Peyer's patch (tissue), 4 donors: ENCODE results near the gene WDR44. TPM values are rescaled to one million over a fixed set of nuclear protein-coding genes. Genes with fewer than 3 reads are reported as not detected.

Source experiments
- DNase-seq, 3 donors: peaks; one replicate each; pipeline ENCODE4 v3.0.0-alpha.2; 2017 to 2019
- H3K27ac ChIP-seq, 4 donors: fragments of 200-600 bp; sonication (generic); one replicate each; pipeline ENCODE4 v1.5.1; 2016 to 2019
- H3K27me3 ChIP-seq, 2 donors: fragments of 200-600 bp; sonication (generic); one replicate each; pipeline ENCODE4 v1.5.1; 2019
- H3K36me3 ChIP-seq, 3 donors: fragments of 200-600 bp; sonication (generic); one replicate each; pipeline ENCODE4 v1.5.1; 2016 to 2019
- H3K4me1 ChIP-seq, 4 donors: fragments of 200-600 bp; sonication (generic); one replicate each; pipeline ENCODE4 v1.5.1; 2016 to 2019
- H3K4me3 ChIP-seq, 4 donors: fragments of 200-600 bp; sonication (generic); 1 replicate in 3 of 4; 2 replicates in 1 of 4; pipeline ENCODE4 v1.5.1; 2016 to 2019; ENCODE audit warnings: mild to moderate bottlenecking in 1 of 4
- H3K9me3 ChIP-seq, 4 donors: fragments of 200-600 bp; sonication (generic); one replicate each; pipeline ENCODE4 v1.5.1; 2016 to 2019; ENCODE audit warnings: mild to moderate bottlenecking in 1 of 4
- POLR2A ChIP-seq, 2 donors: fragments of 450-650 bp; IDR thresholded peaks; one replicate each; pipeline ENCODE4 v1.5.1; 2017; ENCODE audit warnings: antibody characterized with exemption in 2 of 2, mild to moderate bottlenecking in 2 of 2, moderate library complexity in 2 of 2
- total RNA-seq, 4 donors: library from RNA; depleted of rRNA; stranded (reverse); fragments of >200 nt; gene quantifications; one replicate each; pipeline ENCODE4 v1.1.0, GENCODE V29; 2016
- TF ChIP-seq, protein P1 (sequence below), 6 experiments: fragments of 450-650 bp in 4 of 6; fragments of 200-600 bp in 2 of 6; sonication (generic) in 1 of 6; IDR thresholded peaks; one replicate each; pipeline ENCODE4 v1.5.1; 2017 to 2019; ENCODE audit warnings: antibody characterized with exemption in 6 of 6, mild to moderate bottlenecking in 3 of 6, moderate library complexity in 1 of 6

Gene WDR44
- total RNA-seq, 4 donors from 2014 or later, result 11.8 to 35.5 (median 18.6) TPM

- H3K9me3 ChIP-seq, result no peaks in the 10 kb centered on the region
- peak overlapping the region in 3 of 4 donors; percentile 87 to 98 (median 96) for H3K27ac ChIP-seq
- H3K27me3 ChIP-seq, result no peaks in the 10 kb centered on the region
- H3K4me1 ChIP-seq, result peaks cover 0 to 3% (median 0%) of the 10 kb centered on the region in 4 donors
- no peaks in the 10 kb centered on the region for H3K36me3 ChIP-seq
- H3K4me3 ChIP-seq, result peak overlapping the region; percentile 60 to 68 (median 64)
- no peak for DNase-seq
- TF ChIP-seq, protein P1, sequence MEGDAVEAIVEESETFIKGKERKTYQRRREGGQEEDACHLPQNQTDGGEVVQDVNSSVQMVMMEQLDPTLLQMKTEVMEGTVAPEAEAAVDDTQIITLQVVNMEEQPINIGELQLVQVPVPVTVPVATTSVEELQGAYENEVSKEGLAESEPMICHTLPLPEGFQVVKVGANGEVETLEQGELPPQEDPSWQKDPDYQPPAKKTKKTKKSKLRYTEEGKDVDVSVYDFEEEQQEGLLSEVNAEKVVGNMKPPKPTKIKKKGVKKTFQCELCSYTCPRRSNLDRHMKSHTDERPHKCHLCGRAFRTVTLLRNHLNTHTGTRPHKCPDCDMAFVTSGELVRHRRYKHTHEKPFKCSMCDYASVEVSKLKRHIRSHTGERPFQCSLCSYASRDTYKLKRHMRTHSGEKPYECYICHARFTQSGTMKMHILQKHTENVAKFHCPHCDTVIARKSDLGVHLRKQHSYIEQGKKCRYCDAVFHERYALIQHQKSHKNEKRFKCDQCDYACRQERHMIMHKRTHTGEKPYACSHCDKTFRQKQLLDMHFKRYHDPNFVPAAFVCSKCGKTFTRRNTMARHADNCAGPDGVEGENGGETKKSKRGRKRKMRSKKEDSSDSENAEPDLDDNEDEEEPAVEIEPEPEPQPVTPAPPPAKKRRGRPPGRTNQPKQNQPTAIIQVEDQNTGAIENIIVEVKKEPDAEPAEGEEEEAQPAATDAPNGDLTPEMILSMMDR (IDR thresholded peaks at IDR 0.05), result no peak
- TF ChIP-seq POLR2A (IDR thresholded peaks at IDR 0.05), result no peak
These were observed 1.8 kb downstream of the WDR44 start for GRCh38 chrX:118347736-118348135.

DNA sequence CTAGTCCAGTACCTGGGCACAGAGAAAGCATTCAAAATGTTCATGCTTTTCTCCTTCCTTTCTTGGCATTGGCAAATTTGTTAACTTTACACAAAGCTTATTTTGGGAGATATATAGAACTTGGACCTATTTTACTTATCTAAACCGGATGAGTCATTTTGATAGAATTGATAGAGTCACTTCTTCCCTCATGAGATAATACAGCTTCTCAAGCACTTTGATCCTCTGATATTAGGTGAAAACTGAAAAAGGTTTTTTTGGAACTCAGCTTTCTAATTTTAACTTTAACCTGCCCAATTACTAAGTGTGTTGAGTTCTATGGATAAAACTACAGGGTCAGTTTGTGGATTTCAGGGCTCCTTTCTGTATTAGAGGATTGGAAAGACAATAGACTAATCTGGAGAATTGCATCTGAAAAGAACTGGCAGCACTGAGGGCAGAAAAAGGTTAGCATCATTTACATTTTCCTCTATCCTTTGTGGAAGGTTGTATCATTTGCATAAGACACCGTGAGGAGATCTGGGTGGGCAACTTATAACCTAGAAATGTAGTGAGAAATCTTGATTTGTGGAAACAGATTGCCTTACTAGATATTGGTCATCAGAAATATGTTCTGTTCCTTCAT lies 2.4 kb downstream of the WDR44 start:
- DNase-seq, result no peak
- Histone ChIP-seq H3K4me1 (peaks cover 0 to 3% (median 0%) of the 10 kb centered on the region in 4 donors), H3K9me3 (no peaks in the 10 kb centered on the region), H3K27me3 (no peaks in the 10 kb centered on the region), H3K27ac (no peak overlapping the region), H3K4me3 (peak overlapping the region in 2 of 4 donors; percentile 65 to 68), H3K36me3 (no peaks in the 10 kb centered on the region)
- no peak for TF ChIP-seq POLR2A (IDR thresholded peaks at IDR 0.05)
- TF ChIP-seq, protein P1 (IDR thresholded peaks at IDR 0.05), result no peak

DNA sequence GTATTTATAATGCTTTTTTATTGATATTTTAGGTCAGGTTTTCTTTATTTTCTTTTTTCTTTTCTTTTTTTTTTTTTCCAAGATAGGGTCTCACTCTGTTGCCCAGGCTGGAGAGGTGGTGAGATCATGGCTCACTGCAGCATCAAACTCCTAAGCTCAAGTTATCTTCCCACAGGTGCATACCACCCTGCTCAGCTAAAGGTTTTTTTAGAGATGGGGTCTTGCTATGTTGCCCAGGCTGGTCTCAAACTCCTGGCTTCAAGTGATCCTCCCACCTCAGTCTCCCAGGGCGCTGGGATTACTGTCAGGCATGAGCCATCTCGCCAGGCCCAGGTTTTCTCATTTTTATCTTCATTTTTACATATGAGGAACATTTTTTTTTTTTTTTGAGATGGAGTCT lies 3.3 kb downstream of the WDR44 start:
- Histone ChIP-seq H3K4me1 (peaks cover 0 to 3% (median 0%) of the 10 kb centered on the region in 4 donors), H3K4me3 (no peak overlapping the region), H3K27ac (no peak overlapping the region), H3K27me3 (no peaks in the 10 kb centered on the region), H3K9me3 (no peaks in the 10 kb centered on the region), H3K36me3 (no peaks in the 10 kb centered on the region)
- DNase-seq, result no peak
- TF ChIP-seq, protein P1 (IDR thresholded peaks at IDR 0.05), result no peak
- TF ChIP-seq POLR2A (IDR thresholded peaks at IDR 0.05), result no peak

DNA sequence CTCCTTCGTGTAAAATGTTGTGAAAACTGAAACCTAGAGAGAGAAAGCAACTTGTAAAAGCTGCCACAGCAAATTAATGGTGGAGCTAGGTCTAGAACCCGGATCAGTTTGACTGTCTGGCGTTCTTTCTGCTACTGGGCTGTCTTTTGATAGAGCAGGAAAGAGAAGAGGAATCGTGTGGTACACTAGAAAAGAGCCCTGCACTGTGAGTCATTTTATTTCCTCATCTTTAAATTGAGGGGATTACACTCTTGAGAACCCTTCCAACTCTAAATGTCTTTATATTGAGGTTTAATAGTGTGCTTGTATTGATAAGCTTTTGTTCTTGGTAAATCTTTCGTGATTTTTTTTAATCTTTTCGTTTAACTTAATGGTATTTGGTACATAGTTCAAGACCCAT lies 4.3 kb downstream of the WDR44 start:
- no peak overlapping the region for H3K27ac ChIP-seq
- DNase-seq, result no peak
- H3K4me3 ChIP-seq, result no peak overlapping the region
- H3K9me3 ChIP-seq, result no peaks in the 10 kb centered on the region
- no peaks in the 10 kb centered on the region for H3K36me3 ChIP-seq
- H3K27me3 ChIP-seq, result no peaks in the 10 kb centered on the region
- H3K4me1 ChIP-seq, result peaks cover 0 to 3% (median 0%) of the 10 kb centered on the region in 4 donors
- TF ChIP-seq POLR2A (IDR thresholded peaks at IDR 0.05), result no peak
- TF ChIP-seq, protein P1 (IDR thresholded peaks at IDR 0.05), result no peak

GRCh38 chrX:118350706-118351105 lies 4.8 kb downstream of the WDR44 start:
- TF ChIP-seq POLR2A (IDR thresholded peaks at IDR 0.05), result no peak
- TF ChIP-seq, protein P1 (IDR thresholded peaks at IDR 0.05), result no peak
- H3K4me1 ChIP-seq, result peaks cover 0 to 3% (median 0%) of the 10 kb centered on the region in 4 donors
- H3K27ac ChIP-seq, result no peak overlapping the region
- H3K27me3 ChIP-seq, result no peaks in the 10 kb centered on the region
- no peak for DNase-seq
- H3K36me3 ChIP-seq, result no peaks in the 10 kb centered on the region
- H3K9me3 ChIP-seq, result no peaks in the 10 kb centered on the region
- H3K4me3 ChIP-seq, result no peak overlapping the region
